ENCODE measurements around the gene TMEM132E.

TMEM132E gene

GRCh38 chr17:34647511-34647910 is 68.1 kb downstream of the TMEM132E start:
- no peak for DNase-seq
- no peak for TF ChIP-seq CTCF (IDR thresholded peaks at IDR 0.05; ENCODE audit: borderline replicate concordance, extremely low read depth, low read length, poor library complexity, severe bottlenecking)
- TF ChIP-seq EZH2 (IDR thresholded peaks at IDR 0.05; ENCODE audit: borderline replicate concordance, low read depth, low read length, severe bottlenecking): no peak
- Histone ChIP-seq H3K4me1 (ENCODE audit: insufficient read depth, low read length) (no peaks in the 10 kb centered on the region), H3K9ac (ENCODE audit: low read depth, low read length) (no peak overlapping the region), H3K4me2 (ENCODE audit: insufficient read depth, low read length) (no peak overlapping the region), H2AFZ (ENCODE audit: low read depth, low read length) (no peak overlapping the region), H3K79me2 (ENCODE audit: insufficient read depth, low read length) (no peaks in the 10 kb centered on the region), H3K4me3 (ENCODE audit: low read depth in 1 of 2, low read length in 2 of 2) (no peak overlapping the region), H3K9me3 (ENCODE audit: insufficient read depth, low read length, severe bottlenecking) (no peaks in the 10 kb centered on the region), H3K27ac (ENCODE audit: low read length) (no peak overlapping the region), H3K36me3 (ENCODE audit: insufficient read depth, low read length) (no peaks in the 10 kb centered on the region), H4K20me1 (ENCODE audit: insufficient read depth, low read length) (0 out of 2 replicates have a peak, but pooled peaks cover 5% of the 10 kb centered on the region), H3K27me3 (ENCODE audit: insufficient read depth, low read length, poor library complexity) (peaks cover 37% of the 10 kb centered on the region)
- ATAC-seq (ENCODE audit: insufficient read depth, low read depth): no peak

- ATAC-seq (ENCODE audit: insufficient read depth, low read depth) (no peak), DNase-seq (no peak)
- no peak overlapping the region for H3K4me3 ChIP-seq (ENCODE audit: low read depth in 1 of 2, low read length in 2 of 2)
- TF ChIP-seq CTCF (IDR thresholded peaks at IDR 0.05; ENCODE audit: borderline replicate concordance, extremely low read depth, low read length, poor library complexity, severe bottlenecking): no peak
- TF ChIP-seq EZH2 (IDR thresholded peaks at IDR 0.05; ENCODE audit: borderline replicate concordance, low read depth, low read length, severe bottlenecking): no peak
- H3K27me3 ChIP-seq (ENCODE audit: insufficient read depth, low read length, poor library complexity): peaks cover 41% of the 10 kb centered on the region
- no peak overlapping the region for H3K9ac ChIP-seq (ENCODE audit: low read depth, low read length)
- no peaks in the 10 kb centered on the region for H3K36me3 ChIP-seq (ENCODE audit: insufficient read depth, low read length)
- H3K9me3 ChIP-seq (ENCODE audit: insufficient read depth, low read length, severe bottlenecking): no peaks in the 10 kb centered on the region
- no peaks in the 10 kb centered on the region for H3K4me1 ChIP-seq (ENCODE audit: insufficient read depth, low read length)
- H2AFZ ChIP-seq (ENCODE audit: low read depth, low read length): no peak overlapping the region
- no peaks in the 10 kb centered on the region for H3K79me2 ChIP-seq (ENCODE audit: insufficient read depth, low read length)
- H3K4me2 ChIP-seq (ENCODE audit: insufficient read depth, low read length): no peak overlapping the region
- 0 out of 2 replicates have a peak, but pooled peaks cover 2% of the 10 kb centered on the region for H4K20me1 ChIP-seq (ENCODE audit: insufficient read depth, low read length)
- H3K27ac ChIP-seq (ENCODE audit: low read length): no peak overlapping the region
These were observed 70.8 kb downstream of the TMEM132E start for GRCh38 chr17:34650051-34650750.

- Histone ChIP-seq H3K4me3 (ENCODE audit: low read depth in 1 of 2, low read length in 2 of 2) (no peak overlapping the region), H3K4me2 (ENCODE audit: insufficient read depth, low read length) (no peak overlapping the region), H3K9ac (ENCODE audit: low read depth, low read length) (no peak overlapping the region), H3K9me3 (ENCODE audit: insufficient read depth, low read length, severe bottlenecking) (no peaks in the 10 kb centered on the region), H3K27ac (ENCODE audit: low read length) (no peak overlapping the region), H3K4me1 (ENCODE audit: insufficient read depth, low read length) (no peaks in the 10 kb centered on the region), H3K79me2 (ENCODE audit: insufficient read depth, low read length) (no peaks in the 10 kb centered on the region), H3K27me3 (ENCODE audit: insufficient read depth, low read length, poor library complexity) (peaks cover 41% of the 10 kb centered on the region), H3K36me3 (ENCODE audit: insufficient read depth, low read length) (no peaks in the 10 kb centered on the region), H4K20me1 (ENCODE audit: insufficient read depth, low read length) (0 out of 2 replicates have a peak, but pooled peaks cover 2% of the 10 kb centered on the region), H2AFZ (ENCODE audit: low read depth, low read length) (no peak overlapping the region)
- no peak for ATAC-seq (ENCODE audit: insufficient read depth, low read depth)
- TF ChIP-seq CTCF (IDR thresholded peaks at IDR 0.05; ENCODE audit: borderline replicate concordance, extremely low read depth, low read length, poor library complexity, severe bottlenecking) (no peak), EZH2 (IDR thresholded peaks at IDR 0.05; ENCODE audit: borderline replicate concordance, low read depth, low read length, severe bottlenecking) (no peak)
- DNase-seq: no peak
These were observed 72.0 kb downstream of the TMEM132E start for GRCh38 chr17:34651402-34651811.
